Stomach (tissue), 4 donors: ENCODE data around the gene USP24.

Source experiments
- CTCF ChIP-seq, 7 experiments: fragments of 450-650 bp in 4 of 7; fragments of 200-600 bp in 3 of 7; sonication (generic) in 3 of 7; IDR thresholded peaks; one replicate each; pipeline ENCODE4 v1.5.1; 2016 to 2019; ENCODE audit warnings: antibody characterized with exemption in 7 of 7, control low read depth in 2 of 7, mild to moderate bottlenecking in 1 of 7
- POLR2A ChIP-seq, 4 donors: fragments of 450-650 bp; IDR thresholded peaks; one replicate each; pipeline ENCODE4 v1.6.1; 2016; ENCODE audit warnings: antibody characterized with exemption in 4 of 4, control low read depth in 2 of 4, mild to moderate bottlenecking in 1 of 4, moderate library complexity in 1 of 4

- TF ChIP-seq POLR2A (IDR thresholded peaks at IDR 0.05) (no peak), CTCF (IDR thresholded peaks at IDR 0.05) (no peak)
Observed at GRCh38 chr1:55044617-55045397, 170.4 kb downstream of the USP24 start.
